ENCODE measurements around the gene CCR3. TPM values are rescaled to one million over a fixed set of nuclear protein-coding genes. Genes with fewer than 3 reads are reported as not detected.
A peak's percentile ranks its signal among the peaks of the same experiment; 100 is the strongest.

Gene CCR3
- total and polyA plus RNA-seq, 9 of the 15 experiments (the other 6 are each of a cell fraction or from before 2014, with no cell fraction given) = not detected

- TF ChIP-seq THRAP3 (IDR thresholded peaks at IDR 0.05; ENCODE audit: borderline replicate concordance) (no peak), HDAC8 (tag; IDR thresholded peaks at IDR 0.05) (no peak), RAD21 (CRISPR knock-in tag; conservative IDR thresholded peaks at IDR 0.05 in 1 of 2, IDR thresholded peaks at IDR 0.05 in 1 of 2) (peak; percentile 73 to 75), ZNF175 (CRISPR knock-in tag; IDR thresholded peaks at IDR 0.05; ENCODE audit: low read depth) (no peak), SMC3 (conservative IDR thresholded peaks at IDR 0.05; ENCODE audit: insufficient read depth, low read depth, low read length) (0 out of 2 replicates have a peak, but pooled peaks have one; percentile 33), ASH1L (IDR thresholded peaks at IDR 0.05; ENCODE audit: borderline replicate concordance, low read depth, partially characterized antibody) (no peak), ZNF398 (CRISPR knock-in tag; IDR thresholded peaks at IDR 0.05) (no peak), FOXM1 (IDR thresholded peaks at IDR 0.05; ENCODE audit: low read depth) (no peak), FOXM1 (CRISPR knock-in tag; IDR thresholded peaks at IDR 0.05; ENCODE audit: low read depth) (no peak), CTCF (IDR thresholded peaks at IDR 0.05 in 2 of 3, conservative IDR thresholded peaks at IDR 0.05 in 1 of 3; ENCODE audit: insufficient read depth in 2 of 3, low read depth in 1 of 3, low read length in 3 of 3) (peak; percentile 73 to 81 (median 76)), ZNF512 (tag; IDR thresholded peaks at IDR 0.05) (no peak), ZNF197 (CRISPR knock-in tag; IDR thresholded peaks at IDR 0.05; ENCODE audit: low read depth) (no peak), ELK1 (CRISPR knock-in tag; IDR thresholded peaks at IDR 0.05) (no peak), EGR1 (conservative IDR thresholded peaks at IDR 0.05) (no peak)
- TF ChIP-seq, protein P1, sequence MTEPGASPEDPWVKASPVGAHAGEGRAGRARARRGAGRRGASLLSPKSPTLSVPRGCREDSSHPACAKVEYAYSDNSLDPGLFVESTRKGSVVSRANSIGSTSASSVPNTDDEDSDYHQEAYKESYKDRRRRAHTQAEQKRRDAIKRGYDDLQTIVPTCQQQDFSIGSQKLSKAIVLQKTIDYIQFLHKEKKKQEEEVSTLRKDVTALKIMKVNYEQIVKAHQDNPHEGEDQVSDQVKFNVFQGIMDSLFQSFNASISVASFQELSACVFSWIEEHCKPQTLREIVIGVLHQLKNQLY (CRISPR knock-in tag; conservative IDR thresholded peaks at IDR 0.05) = no peak
- TF ChIP-seq, protein P2, sequence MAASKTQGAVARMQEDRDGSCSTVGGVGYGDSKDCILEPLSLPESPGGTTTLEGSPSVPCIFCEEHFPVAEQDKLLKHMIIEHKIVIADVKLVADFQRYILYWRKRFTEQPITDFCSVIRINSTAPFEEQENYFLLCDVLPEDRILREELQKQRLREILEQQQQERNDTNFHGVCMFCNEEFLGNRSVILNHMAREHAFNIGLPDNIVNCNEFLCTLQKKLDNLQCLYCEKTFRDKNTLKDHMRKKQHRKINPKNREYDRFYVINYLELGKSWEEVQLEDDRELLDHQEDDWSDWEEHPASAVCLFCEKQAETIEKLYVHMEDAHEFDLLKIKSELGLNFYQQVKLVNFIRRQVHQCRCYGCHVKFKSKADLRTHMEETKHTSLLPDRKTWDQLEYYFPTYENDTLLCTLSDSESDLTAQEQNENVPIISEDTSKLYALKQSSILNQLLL (CRISPR knock-in tag; IDR thresholded peaks at IDR 0.05; ENCODE audit: borderline replicate concordance) = no peak
Measured at GRCh38 chr3:46208167-46208704, 34.0 kb upstream of the CCR3 start, which contains the start of gene CCR1 (continued).

Data from K562 (cell line).